RPMI7951 (cell line): Measurements from ENCODE around the gene LAMA1. TPM values are rescaled to one million over a fixed set of nuclear protein-coding genes. Genes with fewer than 3 reads are reported as not detected.

Experiments
- total RNA-seq: library from RNA; depleted of rRNA; stranded (reverse); fragments of >200 nt; shearing (Covaris generic); gene quantifications from 2 replicates; pipeline ENCODE4 v1.2.3, GENCODE V29; 2014; rRNA removed

LAMA1 gene
- total RNA-seq, 1 experiment from 2014 or later, result 1.2 TPM

Other genes with a start within 250 kb of the LAMA1 start
- not detected in 2 replicates for gene LRRC30, start 113.3 kb upstream of the LAMA1 start, total RNA-seq